ENCODE data around the gene NGEF. TPM values are rescaled to one million over a fixed set of nuclear protein-coding genes. Genes with fewer than 3 reads are reported as not detected.

The NGEF gene
- total RNA-seq, 1 donor from 2014 or later = 2.7 TPM

- no peak for DNase-seq
Measured at GRCh38 chr2:233042549-233042948, 29.5 kb upstream of the NGEF start.

GRCh38 chr2:233041722-233042323 lies 28.8 kb upstream of the NGEF start:
- no peak for DNase-seq

GRCh38 chr2:233040571-233040970 lies 27.5 kb upstream of the NGEF start:
- no peak for DNase-seq

GRCh38 chr2:233039846-233040530 lies 26.9 kb upstream of the NGEF start:
- DNase-seq = no peak

- no peak for DNase-seq
Measured at GRCh38 chr2:233039212-233039845, 26.3 kb upstream of the NGEF start.

GRCh38 chr2:233037078-233037477 lies 24.0 kb upstream of the NGEF start:
- no peak for DNase-seq

- no peak for DNase-seq
Measured at GRCh38 chr2:233036162-233036838, 23.2 kb upstream of the NGEF start.

GRCh38 chr2:233035426-233036161 lies 22.5 kb upstream of the NGEF start:
- no peak for DNase-seq

GRCh38 chr2:233034091-233034882 lies 21.2 kb upstream of the NGEF start:
- no peak for DNase-seq

- no peak for DNase-seq
Measured at GRCh38 chr2:233033672-233034071, 20.6 kb upstream of the NGEF start.

GRCh38 chr2:233032551-233033320 lies 19.7 kb upstream of the NGEF start, which contains the start of gene NEU2:
Gene NEU2, plus strand, starts transcription at chr2:233032672. Its CDS starts 0 bp downstream, at chr2:233032672.
- DNase-seq = no peak

- peak; percentile 18 for DNase-seq
Measured at GRCh38 chr2:233031556-233032500, 18.8 kb upstream of the NGEF start.

GRCh38 chr2:233029321-233029720 lies 16.3 kb upstream of the NGEF start:
- no peak for DNase-seq

- no peak for DNase-seq
Measured at GRCh38 chr2:233026198-233026813, 13.2 kb upstream of the NGEF start.

- no peak for DNase-seq
Measured at GRCh38 chr2:233025706-233026105, 12.7 kb upstream of the NGEF start.

GRCh38 chr2:233023761-233024410 lies 10.8 kb upstream of the NGEF start:
- DNase-seq = no peak

- DNase-seq = no peak
Measured at GRCh38 chr2:233023007-233023760, 10.1 kb upstream of the NGEF start.

GRCh38 chr2:233022561-233022960 lies 9.5 kb upstream of the NGEF start:
- no peak for DNase-seq

Data from tongue (tissue), 2 donors.